IMR-90 (cell line): Measurements from ENCODE around the gene ATP13A1.

Experiments
- CTCF ChIP-seq: conservative IDR thresholded peaks from 2 replicates; pipeline ENCODE4 v1.5.1; 2012; ENCODE audit warnings: mild to moderate bottlenecking, low read depth, low read length, improper control_type of control experiment
- POLR2A ChIP-seq: IDR thresholded peaks from 2 replicates; pipeline ENCODE4 v1.6.1; 2012; ENCODE audit warnings: mild to moderate bottlenecking, low read depth, low read length
- TF ChIP-seq, protein P1 (sequence below): fragments of 150-350 bp; IDR thresholded peaks from 2 replicates; pipeline ENCODE4 v1.6.1; 2017; ENCODE audit warnings: mild to moderate bottlenecking, antibody characterized with exemption, low read length, low read depth

- TF ChIP-seq CTCF (no peak), POLR2A (no peak)
- TF ChIP-seq, protein P1, sequence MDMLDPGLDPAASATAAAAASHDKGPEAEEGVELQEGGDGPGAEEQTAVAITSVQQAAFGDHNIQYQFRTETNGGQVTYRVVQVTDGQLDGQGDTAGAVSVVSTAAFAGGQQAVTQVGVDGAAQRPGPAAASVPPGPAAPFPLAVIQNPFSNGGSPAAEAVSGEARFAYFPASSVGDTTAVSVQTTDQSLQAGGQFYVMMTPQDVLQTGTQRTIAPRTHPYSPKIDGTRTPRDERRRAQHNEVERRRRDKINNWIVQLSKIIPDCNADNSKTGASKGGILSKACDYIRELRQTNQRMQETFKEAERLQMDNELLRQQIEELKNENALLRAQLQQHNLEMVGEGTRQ, result no peak
Measured at GRCh38 chr19:19653597-19654147, 9.8 kb downstream of the ATP13A1 start.
